Left ventricle myocardium superior (tissue), 1 donor: ENCODE measurements around the gene ENPP1. TPM values are rescaled to one million over a fixed set of nuclear protein-coding genes. Genes with fewer than 3 reads are reported as not detected.

Experiments
- ATAC-seq: fragments of 200-7000 bp; cut with Tn5 transposase; one replicate; pipeline ENCODE4 v1.9.1; 2020; ENCODE audit warnings: mild to moderate bottlenecking, moderate library complexity
- DNase-seq: peaks from one replicate; pipeline ENCODE4 v3.0.0-alpha.2; 2020
- intact Hi-C: fragments of 100-400 bp; cut with micrococcal nuclease; formaldehyde crosslinking; loops from one replicate; pipeline ENCODE4 v1.11.0; 2022
- total RNA-seq: library from RNA; stranded (reverse); fragmentation: NEBNext Ultra II Directional; extraction: Animal tissue kit (Norgen Biotek cat#: 25700); gene quantifications from one replicate; pipeline ENCODE4 v1.2.1, GENCODE V29; 2021
- donor health status: DM: no; HTN: yes; CAD: no; lungs with severe emphysema.

Gene ENPP1
- total RNA-seq, 1 donor from 2014 or later, result 1.4 TPM

DNA sequence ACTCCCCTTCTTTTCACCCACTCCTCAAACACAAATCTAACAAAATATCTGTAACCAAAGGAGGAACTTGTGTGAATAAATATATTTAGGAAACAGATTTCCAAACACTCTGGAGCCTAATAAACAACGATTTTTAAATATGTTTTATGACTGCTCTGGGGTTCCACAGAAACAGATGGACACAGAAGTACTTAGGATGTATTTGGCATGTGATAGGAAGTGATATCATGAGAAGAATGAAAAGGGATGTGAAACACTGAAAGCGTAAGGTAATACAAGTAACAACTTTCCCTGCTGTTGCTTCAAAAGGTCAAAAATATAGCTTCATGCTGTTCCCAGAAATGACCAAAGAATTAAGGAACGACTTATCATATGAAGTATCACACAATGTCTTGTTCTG, 26.1 kb upstream of the ENPP1 start:
- DNase-seq, result no peak
- intact Hi-C loops, result no loop called here
- ATAC-seq, result no peak

DNA sequence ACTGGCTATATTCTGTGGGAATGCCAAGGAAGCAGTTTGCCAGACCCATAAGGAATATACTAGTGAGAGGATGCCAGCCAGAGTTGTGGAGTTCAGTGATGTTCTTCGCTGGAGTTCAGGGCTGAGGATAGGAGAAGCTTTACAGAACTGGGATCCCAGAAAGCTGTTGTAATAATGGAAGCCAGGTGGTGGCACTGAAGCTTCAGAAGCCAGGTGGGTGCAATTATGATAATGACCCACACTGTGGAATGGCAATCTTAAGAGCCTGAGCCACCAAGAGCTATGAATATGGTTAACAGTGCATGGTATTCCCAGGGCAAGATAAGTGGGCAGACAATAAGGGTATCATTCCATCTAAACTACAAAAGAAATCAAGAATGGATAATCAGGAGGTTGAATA, 25.1 kb upstream of the ENPP1 start:
- intact Hi-C loops, result no loop called here
- ATAC-seq, result peak; percentile 35
- no peak for DNase-seq

DNA sequence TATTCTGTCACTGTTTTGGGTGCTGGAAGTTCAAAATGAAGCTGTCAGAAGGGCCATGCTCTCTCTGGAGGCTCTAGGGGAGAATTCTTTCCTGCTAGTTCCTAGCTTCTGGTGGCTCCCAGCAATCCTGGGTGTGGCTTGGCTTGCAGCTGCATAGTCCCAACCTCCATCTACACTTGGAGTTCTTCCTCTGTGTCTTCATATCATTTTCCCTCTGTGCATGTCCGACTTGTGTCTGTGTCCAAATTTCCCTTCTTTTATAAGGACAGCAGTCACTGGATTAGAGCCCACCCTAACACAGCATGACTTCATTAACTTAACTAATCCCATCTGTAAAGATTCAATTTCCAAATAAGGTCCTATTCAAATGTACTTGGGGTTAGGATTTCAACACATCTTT, 23.3 kb upstream of the ENPP1 start:
- ATAC-seq (peak; percentile 48), DNase-seq (peak; percentile 45)
- intact Hi-C loops, result no loop called here

DNA sequence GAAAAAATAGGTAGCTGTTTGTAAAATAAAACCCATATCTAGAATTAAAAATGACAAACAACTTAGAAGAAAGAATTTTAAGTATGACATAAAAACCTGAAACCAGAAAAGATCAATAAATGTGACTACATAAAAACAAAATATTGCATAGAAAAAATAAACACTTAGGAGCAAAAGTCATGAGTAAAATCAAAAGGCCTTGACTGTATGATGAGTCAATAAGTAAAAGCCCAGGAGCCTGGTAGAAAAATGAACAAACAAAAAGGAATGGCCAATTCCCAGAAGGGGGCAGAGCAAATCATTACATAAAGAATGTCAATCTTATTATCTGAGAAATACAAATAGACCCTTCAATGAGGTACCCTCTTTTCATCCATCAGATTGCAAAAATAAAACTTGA, 20.7 kb upstream of the ENPP1 start:
- ATAC-seq, result no peak
- DNase-seq, result no peak
- intact Hi-C loops, result no loop called here

DNA sequence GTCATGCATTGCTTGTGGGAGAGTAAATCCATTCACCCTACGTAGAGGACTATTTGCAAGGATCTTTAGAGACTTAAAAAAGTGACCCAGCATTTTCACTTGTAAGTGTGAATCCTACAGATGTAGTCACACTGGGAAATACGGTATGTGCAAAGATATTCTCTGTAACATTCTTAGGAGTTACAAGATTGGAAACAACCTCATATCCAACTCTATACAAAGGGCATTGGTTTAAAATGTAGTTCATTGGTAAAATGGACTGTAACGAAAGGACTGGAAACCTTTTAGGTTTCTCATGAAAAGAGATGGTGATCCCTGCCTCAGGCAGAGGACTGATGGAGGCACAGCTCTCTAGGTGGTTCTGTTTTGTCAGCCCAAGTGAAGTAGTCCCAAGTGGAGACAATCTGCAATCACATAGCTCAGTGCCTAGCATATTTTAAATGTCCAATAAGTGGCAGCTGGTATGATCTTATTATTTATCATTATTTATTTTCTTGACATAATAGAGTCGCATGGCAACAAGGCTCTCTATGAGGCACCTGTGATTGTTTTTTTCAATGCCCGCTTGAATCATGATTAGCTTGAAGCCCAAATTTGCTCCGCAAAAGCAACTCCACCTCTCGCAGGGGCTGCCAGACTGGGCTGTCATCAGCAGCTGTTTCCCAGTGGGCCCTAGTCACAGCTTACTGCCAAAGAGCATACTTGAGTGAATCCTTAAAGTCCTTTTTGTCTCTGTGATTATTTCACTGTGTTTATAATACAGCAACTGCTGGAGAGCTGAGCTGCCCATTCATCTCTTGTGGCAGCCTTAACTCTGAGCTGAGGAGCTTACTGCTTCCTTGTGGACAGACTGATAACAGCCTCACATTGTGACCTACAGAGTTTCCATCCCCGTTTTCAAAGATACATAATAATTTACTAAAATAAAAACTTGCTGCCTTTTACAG, 19.8 kb upstream of the ENPP1 start:
- intact Hi-C loops, result no loop called here
- ATAC-seq (peak; percentile 63), DNase-seq (peak; percentile 38)

DNA sequence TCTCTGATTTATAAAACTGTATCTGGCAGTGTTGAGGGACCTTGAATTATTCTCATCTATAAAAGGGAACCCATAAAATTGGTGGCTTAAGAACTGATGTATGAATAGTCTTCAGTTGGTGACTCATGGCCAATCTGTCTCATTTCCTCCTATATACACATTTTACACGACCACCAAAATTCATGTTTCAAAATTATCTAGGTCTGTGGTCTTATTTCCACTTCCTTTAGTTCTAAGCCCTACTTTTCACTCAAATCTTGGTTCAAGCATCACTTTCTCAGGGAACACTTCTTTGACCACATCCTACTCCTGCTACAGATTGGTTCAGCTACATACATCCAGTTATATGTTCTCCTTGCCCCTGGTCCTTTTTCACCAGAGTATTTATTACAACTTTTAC, 18.6 kb upstream of the ENPP1 start:
- DNase-seq (no peak), ATAC-seq (no peak)
- intact Hi-C loops, result no loop called here

DNA sequence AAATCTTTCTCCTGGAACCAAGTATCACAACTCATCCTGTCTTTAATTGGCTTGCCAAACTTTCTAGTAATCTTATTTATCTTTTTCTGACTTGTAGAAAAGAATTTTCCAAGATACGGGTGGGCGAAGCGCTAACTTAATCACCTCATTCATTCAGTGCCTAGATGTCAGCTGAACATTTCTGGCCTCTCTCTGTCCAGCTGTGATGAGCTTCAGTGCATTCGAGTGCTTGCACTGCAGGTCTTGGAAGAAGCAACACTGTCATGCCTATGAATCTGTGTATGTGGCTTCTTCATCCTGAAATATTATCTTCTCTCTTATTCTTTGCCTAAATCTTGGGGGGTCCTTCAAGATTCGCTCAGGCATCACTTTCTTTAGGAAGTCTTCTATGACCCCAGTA, 16.3 kb upstream of the ENPP1 start:
- intact Hi-C loops, result no loop called here
- no peak for ATAC-seq

DNA sequence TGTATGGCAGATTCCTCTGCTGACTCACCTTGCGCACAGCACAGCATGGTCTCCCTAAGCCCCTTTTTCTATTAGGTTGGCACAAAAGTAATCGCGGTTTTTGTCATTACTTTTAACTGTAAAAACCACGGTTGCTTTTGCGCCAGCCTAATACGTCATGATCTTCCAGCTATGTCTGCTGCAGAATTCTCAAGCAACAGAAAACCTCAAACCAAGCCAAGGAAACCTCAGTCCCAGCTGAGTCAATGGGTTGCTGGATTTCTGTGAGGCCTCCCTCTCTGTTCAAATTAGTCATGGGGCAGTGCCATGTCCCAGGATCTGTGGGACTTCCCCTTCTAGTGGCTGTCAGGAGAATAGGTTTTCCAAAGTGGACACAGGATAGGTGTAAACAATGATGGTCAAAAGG, 15.7 kb upstream of the ENPP1 start:
- ATAC-seq (no peak), DNase-seq (no peak)
- intact Hi-C loops, result no loop called here

More for the DNA sequence above, 16.3 kb upstream of the ENPP1 start:
- DNase-seq, result no peak

DNA sequence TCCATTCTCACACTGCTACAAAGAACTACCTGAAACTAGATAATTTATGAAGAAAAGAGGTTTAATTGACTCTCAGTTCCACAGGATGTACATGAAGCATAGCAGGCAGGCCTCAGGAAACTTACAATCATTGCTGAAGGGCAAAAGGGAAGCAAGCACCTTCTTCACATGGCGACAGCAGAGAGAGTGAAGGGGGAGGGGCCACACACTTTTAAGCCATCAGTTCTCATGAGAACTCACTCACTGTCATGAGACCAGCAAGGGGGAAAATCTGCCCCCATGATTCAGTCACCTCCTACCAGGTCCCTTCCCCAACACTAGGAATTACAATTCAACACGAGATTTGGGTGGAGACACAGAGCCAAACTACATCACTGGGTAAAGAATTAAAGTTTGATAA, 12.5 kb upstream of the ENPP1 start:
- ATAC-seq (no peak), DNase-seq (no peak)
- intact Hi-C loops, result no loop called here

DNA sequence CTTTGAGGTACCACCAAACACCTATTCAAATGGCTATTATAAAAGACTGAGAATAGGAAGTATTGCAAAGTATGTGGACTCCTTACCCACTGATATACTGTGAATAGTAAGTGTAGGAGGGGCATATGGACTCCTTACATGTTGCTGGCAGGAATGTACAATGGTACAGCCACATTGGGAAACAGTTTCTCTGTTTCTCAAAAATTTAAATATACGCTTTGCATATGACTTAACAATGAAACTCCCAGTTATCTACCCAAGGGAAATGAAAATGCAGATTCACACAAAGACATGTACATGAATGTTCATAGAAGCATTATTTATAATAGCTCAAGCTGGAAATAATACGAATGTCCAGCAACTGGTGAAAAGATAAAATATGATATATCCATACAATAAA, 5.5 kb upstream of the ENPP1 start:
- DNase-seq (no peak), ATAC-seq (no peak)
- intact Hi-C loops, result no loop called here

DNA sequence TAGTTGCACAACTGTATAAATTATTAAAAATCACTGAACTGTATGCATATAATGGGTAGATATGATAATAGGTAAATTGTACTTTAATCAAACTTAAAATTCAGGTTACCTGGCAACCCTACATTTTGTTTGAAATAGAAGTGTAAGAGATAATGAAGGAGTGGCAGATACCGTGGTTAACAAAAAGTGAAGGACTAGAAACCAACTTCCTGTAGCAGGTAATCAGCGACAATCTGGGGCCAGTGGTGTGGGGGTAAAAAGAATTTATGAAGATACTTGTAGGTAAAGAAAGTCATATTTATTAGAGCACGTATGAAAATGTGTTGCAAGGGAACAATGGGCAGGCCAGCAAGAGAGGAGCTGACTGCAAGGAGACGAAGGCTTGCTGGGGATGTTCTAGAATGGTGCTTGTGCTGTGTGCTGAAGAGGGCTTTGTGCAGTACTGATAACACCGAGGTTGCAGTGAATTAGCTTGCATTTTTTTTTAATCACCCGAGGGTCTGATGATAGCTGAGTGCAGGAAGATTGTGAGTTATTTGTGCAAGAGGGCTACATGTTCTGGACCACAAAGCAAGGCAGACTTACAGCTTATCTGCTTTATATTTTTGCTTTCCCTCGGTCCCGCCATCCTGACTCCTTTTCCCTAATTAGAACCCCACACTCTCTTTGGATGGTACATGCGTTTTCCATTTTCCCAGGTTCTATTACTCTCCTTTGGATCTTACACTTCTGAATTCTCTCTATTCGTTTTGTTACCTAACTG, 4.6 kb upstream of the ENPP1 start:
- intact Hi-C loops, result no loop called here
- DNase-seq (no peak), ATAC-seq (no peak)

DNA sequence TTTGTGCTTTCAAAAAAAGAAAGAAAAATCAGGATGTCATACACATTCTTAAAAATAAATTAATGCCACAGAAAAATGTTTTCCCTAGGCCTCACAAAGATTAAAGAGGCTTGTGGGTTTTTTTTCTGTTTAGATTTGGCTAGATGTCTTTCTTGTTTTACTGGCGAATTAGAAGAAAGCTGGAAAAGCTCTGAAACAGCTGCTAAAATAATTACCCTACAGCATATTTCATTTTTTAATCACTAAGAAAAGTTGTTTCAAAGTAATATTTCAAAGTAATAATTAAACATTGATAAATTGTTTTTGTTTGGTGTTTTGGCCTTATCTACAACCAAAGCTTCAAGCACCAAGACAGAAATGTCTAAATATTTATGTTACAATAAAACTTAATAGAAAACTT, 3.7 kb upstream of the ENPP1 start:
- intact Hi-C loops, result no loop called here
- ATAC-seq (no peak), DNase-seq (no peak)

DNA sequence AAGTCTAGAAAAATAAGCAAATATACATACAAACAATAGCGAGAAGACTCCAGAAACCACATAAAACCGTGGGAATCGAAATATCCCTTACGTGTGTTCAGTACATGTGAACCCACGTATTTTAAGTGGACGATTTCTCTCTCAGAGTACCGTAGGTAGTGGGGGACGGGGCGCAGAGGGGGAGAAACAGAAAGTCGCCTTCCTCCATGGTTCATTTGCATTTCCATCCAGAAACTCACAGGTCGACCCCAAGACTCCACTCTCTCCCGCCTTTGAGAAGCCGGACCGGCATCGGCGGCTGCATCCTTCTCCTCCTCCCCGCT, 538 bp upstream of the ENPP1 start:
- ATAC-seq, result no peak
- intact Hi-C loops, result no loop called here
- DNase-seq, result no peak

DNA sequence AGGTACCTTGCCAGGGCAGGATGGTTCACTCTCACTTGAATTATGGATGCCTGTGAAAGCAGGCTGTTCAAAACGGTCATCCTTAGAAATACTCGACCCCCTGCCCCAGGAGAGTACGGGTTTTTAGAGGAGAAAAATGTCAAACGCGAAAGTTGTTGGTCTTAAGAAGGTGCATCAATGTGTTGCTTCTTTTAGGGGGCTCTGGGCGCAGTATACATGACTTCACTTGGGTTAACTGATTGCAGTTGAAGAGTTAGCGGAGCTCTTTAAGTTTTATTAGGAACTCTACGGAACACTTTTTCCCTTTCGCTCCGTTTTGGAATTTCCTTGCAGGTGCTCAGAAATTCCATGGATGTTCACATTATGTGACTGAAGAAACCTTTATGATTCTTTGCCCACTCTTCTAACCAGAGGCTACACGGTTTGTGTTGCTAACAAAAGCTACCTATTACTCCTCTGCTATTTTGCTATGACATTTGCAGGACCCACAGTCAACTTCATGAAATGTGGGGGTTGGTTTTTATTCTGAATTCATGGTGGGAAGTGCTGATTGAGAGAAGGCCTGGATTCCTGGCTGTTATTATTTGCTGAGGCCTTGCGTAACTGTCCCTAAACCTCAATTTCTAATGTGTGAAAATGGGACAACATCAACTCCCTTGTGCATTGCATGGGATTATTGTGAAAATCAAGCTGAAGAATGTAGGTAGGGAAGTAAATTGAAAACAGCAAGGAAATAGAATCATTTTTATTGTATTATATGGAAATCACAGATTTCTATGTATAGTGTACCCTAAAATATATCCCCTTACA, 845 bp downstream of the ENPP1 start:
- intact Hi-C loops, result no loop called here
- no peak for DNase-seq
- no peak for ATAC-seq

DNA sequence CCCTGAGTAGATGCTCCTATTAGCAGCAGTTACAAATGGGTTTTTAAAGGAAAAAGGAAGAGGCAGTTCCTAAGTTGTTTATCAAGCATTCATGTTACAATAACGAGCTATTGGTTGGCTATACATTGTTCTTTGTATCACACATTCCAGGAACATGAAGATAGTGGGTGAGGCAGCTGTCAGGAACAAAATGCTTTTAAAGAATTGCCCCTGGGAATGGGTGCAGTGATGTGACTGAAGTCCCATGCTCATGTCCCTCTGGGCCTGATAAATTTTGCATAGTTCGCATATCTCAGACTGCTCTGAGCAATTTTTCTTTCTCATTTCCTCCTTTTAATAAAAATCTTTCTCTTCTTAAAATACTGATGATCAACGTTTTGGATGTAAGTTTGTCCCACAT, 3.7 kb downstream of the ENPP1 start:
- DNase-seq (no peak), ATAC-seq (no peak)
- intact Hi-C loops, result no loop called here

DNA sequence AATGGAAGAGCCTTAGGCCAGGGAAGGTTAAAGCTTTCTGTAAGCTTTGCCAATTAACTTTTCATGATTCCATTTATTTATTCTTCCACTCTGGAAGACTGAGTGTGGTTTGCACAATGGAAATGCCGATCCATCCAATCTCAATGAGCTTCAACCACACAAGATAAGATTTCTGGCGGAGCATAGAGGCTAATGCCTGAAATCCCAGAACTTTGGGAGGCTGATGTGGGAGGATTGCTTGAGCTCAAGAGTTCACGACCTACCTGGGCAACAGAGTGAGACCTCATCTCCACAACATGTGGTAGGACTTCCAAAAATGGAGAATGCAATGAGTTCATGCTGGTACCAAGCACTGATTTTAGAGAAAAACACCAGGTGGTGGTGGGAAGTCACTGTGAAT, 6.2 kb downstream of the ENPP1 start:
- ATAC-seq (no peak), DNase-seq (no peak)
- intact Hi-C loops, result no loop called here

DNA sequence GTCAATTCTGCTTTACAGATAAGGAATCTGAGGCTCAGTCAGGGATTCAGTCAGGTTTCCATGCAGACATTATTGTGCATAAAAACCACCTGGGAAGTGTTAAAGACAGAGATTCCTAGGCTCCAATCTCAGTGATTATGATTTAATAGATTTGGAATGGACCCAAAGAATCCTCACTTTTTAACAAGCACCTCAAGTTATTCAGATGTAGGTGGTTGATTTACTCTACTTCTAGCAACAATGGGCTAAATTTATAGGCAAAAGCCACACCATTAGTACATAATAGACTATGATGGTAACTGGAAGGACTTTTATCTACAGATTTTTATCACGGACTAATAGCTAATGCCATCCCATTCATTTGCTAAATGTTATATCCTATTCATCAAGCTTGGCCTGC, 9.0 kb downstream of the ENPP1 start:
- DNase-seq, result no peak
- ATAC-seq, result no peak
- intact Hi-C loops, result no loop called here

DNA sequence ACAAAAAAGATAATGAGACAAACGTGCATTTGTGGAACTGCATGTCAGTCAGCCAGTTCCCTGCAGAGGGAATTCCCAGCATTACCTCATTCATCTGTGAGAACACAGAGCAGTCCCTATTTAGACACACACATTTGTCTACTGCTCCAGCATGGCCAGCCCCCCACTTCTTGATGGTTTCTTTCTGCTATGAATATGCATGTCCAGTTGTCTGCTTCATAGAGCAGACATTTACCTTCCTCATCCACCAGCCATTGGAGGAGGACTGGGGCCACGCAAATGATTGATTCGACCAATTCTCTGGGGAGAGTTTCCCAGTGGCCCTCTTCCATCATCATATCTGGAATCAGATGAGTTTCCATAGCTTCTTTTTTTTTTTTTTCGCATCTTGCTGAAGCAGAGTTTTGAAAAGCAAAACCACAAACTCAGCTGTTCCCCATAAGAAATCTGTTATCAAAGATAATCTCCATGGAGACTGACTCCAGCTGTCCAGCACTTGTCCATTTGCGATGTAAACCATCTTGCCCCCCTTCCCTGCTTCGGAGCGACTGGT, 11.8 kb downstream of the ENPP1 start:
- DNase-seq (no peak), ATAC-seq (peak; percentile 68)
- intact Hi-C loops, result no loop called here

DNA sequence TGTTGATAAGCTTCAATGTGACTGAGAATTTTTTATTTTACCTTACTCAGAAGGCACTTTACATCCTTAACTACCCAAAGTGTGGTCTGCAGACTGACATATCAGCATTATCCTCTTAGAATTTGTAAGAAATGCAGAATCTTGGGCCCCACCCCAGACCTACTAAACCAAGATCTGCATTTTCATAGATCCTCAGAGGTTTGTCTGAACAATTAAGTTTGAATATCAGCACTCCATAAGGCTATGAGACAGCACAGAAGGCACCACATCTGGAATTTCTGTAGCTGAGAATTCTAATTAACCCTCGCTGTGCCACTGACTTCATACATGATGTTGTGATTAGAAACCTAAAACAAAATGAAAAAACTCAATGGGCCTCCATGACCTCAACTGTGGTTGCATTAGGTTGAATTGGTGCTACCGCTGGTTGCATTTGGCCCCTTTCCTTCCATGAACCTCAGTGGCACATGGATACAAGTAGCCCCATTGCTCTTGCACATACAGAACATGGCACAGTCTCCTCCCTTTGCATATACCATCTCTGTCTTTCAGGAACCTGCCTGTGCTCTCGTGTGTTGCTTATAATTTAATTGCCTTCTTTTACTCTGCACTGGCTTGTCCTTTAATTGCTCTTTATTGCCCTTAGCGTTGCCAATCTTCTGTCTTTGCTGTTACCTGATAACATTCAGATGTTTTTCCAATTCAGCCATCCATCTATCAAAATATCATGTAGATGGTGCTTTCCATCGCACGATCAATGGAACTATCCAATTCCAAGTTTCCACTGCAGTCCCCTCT, 13.4 kb downstream of the ENPP1 start:
- DNase-seq (no peak), ATAC-seq (no peak)
- intact Hi-C loops, result no loop called here
